Activated CD8-positive, alpha-beta memory T cell treated with anti-CD3 and anti-CD28 coated beads, Interleukin-2, amount 50 U/mL, for 24 hours (primary cell): ENCODE results near the gene TCERG1L.

Experiments
- DNase-seq: peaks from one replicate; pipeline ENCODE4 v3.0.0-alpha.2; 2020; ENCODE audit errors: extremely low read depth

The TCERG1L gene

DNA sequence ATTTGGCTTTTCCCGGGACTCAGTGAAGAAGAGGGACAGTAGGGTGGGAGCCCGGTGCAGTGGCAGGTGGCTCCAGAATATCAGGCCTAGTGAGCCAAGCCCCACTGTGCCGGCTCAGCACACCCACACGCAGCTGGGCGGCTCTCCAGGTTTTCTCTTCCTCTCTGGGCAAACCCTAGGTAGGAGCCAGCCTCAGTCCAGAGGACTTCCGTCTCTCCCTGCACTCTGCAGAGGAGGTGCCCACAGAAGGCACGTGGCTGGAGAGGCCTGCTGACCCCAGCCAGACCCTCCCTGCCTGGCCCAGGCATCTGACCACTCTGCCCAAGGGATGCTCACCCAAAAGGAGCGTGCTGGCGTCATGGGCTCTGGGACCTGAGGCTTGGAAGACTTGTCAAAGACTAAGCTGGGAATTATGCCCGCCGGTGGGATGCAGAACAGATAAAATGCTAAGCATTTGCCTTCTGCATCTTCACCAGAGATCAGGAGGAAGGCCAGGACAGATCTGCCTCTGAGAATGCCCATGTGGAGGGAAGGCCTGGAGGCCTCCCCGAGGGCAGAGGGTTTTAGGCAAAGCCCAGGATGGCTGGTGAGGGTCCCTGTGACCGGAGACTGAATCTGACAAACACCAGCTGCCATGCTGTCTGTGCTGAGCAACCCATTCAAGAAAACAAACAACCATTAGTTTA is 40.2 kb downstream of the TCERG1L start:
- DNase-seq: no peak

DNA sequence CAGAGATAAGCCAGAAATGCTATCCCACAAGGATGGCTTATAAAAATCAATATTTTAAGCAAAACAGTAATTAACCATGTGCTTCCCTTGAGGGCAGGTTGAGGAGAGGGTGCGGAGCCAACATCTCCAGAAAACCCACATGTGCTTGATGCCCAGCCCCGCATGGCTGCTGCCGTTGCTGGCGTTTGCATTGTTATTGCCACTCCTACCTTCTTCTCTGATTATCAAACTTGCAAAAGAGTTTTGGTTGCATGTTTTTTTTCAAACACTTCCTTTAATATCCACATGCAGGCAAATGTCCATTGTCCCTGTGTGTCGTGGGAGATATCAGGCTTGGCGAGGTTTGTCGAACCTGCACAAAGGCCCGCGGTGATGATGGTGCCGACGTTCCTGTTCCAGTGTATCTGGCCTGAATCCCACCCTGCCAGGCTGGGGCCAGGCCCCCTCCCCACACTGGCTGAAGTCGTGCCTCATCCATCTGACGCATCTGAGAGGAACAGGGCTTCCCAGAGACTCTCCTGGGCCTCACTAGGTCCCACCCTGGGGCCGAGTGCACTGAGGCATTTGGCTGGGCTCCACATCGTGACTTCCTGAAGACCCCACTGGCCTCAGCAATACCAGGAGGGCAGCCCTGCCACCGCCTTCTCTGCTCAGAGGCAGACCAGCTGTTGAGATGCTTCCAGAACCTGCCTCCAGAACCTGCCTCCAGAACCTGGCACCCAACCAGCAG is 40.9 kb downstream of the TCERG1L start:
- DNase-seq: no peak

DNA sequence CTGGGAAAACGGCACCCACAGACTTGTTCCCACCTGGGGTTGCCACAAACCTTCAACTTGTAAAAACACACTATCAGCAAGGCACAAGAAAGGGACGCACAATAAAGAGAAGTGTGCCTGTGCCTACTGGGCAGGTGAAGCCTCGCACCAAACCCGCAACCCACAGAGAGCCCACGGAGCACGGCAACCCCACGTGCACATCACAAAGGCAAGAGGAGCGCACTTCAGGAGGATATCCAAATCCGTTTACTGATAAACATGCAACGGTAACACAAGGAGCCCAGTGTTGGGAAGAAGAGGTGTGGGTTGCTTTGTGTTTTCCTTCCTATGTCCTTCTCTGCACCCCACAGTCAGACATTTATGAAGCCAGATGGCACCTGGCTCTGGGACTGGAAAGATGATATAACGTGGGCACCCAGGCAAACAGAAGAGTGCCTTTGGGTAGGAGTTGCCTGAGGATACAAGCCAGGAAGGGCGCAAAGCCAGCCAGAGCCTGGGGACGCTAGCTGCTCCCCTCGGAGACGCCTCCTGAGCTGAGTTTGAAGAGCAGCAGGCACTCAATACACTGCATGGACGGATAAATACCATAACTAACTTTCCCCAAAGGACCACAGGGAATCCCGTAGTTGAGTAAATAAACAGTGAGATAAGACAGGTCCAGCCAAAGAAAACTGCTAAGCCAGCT is 41.6 kb downstream of the TCERG1L start:
- no peak for DNase-seq

DNA sequence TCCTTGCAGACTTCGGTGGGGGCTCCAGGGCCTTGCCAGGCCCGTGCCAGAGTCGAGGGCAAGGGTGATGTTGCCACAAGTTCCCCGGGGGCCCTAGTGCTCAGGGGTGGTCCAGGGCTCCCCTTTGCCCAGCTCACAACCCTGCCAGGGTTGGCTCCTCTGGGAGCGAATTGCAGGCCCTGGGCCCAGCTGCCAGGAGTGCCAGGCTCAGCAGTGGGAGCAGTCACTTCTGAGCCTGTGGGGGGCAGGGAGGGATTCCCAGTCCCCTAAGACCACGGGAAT is 43.8 kb downstream of the TCERG1L start:
- DNase-seq: no peak

DNA sequence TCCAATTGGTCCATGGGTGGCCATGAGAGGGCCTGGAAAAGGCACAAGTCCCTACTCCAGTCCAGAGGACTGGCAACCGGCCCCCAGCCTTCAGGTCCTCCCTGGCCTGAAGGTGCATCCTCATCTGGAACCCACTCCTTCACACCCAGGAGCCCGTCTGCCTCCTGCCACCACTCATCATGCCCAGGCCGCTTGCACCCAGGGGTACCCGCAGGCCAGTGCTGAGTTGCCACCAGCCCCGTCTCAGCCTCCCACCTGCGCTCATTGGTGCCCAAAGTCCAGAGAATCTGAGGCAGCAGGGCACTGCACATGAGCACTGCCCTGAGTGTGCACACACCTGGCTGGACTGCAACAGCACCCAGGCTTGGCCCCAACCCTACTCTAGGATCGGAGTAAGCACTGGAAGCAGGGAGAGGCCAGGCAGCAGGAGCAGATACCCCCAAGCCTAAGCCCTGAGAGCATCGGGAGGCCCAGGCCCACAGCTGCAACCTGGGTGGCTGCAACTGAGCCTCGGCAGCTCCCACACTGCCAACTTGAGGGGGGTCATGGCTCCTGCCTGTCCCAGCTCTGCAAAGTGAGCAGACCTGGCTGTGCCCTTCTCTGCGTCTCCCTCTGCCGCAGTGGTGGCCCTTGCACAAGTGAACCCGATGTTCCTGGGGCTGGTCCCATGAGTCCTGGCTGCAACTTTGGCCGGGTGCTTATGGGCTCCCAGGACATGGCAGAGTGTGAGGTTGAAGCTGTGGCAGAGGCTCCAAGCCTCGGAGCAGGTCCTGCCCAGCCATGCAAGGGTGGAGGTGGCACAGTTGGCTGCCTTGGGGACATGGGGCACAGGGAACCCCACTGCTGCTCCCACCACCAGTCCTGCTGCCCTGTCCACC is 44.3 kb downstream of the TCERG1L start:
- DNase-seq: no peak

DNA sequence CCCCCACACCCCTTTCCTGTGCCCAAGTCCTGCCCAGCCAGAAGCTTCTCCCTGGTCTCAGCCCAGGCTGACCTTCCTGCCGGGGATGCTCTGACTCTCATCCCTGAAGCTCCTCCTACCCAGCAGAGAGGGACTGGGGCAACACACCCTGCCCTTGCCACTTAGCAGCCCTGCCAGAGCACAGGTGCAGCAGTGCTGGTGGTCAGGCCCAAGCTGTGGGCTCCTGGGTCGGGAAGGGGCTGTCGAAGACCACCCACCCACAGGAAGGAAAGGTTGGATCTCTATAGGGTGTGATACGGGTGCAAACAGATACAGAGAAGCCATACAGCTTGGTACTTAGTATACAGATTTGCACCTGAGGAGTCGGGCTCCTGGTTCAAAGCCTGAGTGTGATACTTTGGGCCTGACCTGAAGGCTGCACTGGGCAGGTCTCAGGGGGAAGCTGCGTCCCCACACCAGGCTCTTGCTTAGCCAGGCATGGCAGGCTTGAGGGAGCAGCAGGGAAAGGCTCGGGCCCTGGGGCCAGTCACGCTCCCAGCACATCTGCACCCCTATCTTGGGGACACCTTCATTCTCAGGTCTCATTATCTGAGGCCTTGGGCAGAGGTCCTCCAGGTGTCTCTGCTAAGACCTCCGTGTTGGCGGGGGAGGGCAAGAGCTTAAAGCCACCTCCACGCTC is 47.3 kb downstream of the TCERG1L start:
- DNase-seq: no peak

DNA sequence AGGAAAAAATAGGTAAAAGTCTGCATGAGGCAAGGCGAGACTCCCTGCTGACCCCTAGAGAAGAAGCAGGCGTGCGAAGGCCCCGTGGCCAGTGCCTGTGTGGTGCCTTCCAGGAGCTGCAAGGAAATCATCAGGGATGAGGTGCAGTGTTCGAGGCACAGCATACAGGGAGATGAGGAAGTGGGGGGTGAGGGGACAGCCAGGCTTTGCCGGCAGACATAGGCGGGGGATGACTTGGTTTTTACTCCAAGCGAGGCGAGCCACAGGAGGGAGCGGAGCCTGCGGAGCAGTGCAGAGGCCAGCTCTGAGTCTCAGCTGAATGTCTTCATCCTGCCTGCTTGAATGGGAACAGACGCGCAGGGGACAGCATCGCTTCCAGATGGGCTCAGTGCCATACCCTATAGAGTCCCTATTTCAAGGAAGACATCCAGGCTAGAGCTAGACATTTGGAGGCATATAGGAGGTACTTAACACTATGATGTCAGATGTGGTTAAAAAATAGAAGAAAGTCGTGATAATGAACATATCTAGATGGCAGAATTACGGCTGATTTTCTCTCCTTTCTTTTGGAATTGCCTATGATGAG is 49.5 kb downstream of the TCERG1L start:
- DNase-seq: no peak

DNA sequence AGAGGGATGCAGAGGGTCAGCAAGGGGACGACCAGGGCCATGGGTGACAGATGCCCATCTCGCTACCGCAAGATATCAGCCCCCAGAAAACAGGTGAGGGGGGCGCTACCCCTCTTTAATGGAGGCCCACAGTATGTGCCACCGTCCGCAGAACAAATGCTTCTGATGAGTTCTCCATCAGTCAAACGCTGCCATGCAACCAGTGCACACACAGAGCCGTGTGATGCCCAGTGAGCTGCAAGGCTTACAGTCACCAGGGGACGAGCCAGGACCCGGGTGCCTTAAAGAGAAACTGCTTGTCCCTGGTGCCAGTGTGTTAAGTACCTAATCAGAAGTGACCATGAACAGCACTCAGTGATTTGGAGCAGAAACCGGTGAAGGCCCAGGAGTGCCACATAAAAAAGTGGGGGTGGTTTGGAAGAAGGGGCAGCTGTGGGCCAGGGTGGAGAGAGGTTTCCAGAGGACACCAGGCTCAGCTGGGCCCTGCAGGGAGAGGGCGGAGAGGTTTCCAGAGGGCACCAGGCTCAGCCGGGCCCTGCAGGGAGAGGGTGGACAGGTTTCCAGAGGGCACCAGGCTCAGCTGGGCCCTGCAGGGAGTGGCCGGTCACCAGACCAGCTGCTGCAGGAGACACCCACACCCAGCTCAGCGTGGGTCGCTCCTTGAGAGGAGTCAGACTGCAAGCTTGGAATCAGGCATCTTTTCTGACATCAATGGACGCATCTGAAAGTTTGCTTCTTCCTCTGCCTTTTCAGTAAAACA is 50.9 kb downstream of the TCERG1L start:
- DNase-seq: no peak

DNA sequence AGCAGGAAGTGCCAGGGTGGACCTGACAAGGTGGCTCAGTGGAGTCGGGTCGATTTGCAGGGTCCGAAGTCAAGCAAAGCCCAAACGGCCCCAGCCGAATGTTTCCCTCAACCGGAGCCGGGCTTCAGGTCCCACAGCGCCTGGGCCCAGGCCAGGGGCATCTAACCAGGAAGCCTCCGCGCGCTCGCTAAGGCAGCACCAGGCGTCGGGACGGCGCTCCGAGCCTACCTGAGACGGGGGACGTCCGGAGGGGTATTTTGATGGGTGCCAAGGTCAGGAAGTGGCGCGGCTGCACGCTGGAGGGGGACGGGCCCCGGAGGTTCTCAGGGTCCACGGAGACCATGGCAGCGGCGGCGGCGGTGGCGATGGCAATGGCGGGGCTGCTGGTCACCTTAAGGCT is 51.5 kb downstream of the TCERG1L start:
- no peak for DNase-seq

DNA sequence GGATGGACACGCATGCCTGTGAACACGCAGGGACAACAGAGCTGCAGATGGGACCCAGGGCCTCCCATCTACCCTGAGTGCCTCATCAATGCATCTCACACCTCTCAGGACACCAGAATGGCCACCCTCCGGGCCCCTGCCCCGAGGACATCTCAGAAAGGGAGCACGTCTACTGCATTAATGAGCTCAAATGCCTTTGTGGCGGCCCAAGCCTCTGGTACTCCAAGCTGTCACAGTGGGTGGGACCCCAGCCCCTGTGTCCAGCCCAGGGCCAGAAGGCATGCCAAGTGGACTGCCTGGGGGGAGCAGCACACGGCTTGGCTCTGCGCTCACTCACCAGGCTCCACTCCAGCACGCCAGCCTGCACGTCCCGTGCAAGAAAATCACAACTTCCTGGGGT is 52.0 kb downstream of the TCERG1L start:
- no peak for DNase-seq

DNA sequence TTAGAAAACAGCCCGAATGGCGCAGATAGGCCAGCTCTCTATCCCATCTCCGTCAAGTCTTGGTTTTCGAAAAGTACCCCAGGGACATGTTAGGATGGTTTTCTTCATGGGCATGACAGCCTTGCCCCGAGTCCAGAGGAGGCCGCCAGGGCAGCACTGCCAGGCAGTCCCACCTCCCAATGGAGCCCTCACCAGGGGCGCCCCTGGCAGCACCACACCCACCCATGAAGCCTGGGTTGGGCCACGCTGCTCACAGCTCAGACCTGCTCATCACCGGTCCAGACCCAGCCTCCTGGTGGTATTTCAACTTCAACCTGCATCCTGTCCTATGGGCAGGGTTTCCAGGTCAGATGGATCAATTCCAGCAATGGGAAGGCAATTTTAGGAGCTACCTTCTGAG is 53.3 kb downstream of the TCERG1L start:
- no peak for DNase-seq

DNA sequence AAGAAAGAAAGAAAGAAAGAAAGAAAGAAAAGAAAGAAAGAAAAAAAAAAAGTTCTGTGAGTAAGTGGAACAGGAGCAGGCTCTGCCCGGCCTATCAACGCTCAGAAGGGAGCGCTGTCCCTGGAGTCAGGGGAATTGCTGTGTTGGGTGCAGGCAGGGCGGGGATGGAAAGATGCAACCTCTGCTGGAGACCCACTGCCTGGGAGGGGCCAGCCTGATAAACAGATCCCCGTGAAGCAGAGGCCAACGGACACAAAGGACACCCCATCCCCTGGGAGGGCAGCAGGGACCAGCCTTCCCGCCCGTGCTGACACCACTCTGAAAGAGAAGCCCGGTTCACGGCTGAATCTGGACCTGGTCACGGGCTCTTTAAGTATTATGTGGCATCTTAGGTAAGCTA is 54.5 kb downstream of the TCERG1L start:
- no peak for DNase-seq

DNA sequence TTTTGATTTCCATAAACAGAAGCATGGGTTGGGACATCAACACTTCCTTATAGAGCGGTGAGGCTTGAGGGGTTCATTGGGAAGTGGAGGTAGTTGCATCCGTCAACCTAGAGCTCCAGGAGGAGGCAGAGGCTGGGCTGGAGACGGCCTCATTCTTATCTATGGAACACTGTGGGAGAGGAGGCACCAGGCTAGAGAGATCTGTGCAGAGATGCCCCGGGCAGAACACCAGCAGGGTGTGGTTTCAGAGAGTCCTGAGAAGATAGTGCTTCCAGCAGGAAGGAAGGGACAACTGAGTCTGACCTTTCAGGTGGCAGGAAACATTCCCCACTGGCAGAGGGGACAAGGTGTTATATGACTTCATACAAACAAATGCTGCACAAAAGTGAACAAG is 56.7 kb downstream of the TCERG1L start:
- no peak for DNase-seq

DNA sequence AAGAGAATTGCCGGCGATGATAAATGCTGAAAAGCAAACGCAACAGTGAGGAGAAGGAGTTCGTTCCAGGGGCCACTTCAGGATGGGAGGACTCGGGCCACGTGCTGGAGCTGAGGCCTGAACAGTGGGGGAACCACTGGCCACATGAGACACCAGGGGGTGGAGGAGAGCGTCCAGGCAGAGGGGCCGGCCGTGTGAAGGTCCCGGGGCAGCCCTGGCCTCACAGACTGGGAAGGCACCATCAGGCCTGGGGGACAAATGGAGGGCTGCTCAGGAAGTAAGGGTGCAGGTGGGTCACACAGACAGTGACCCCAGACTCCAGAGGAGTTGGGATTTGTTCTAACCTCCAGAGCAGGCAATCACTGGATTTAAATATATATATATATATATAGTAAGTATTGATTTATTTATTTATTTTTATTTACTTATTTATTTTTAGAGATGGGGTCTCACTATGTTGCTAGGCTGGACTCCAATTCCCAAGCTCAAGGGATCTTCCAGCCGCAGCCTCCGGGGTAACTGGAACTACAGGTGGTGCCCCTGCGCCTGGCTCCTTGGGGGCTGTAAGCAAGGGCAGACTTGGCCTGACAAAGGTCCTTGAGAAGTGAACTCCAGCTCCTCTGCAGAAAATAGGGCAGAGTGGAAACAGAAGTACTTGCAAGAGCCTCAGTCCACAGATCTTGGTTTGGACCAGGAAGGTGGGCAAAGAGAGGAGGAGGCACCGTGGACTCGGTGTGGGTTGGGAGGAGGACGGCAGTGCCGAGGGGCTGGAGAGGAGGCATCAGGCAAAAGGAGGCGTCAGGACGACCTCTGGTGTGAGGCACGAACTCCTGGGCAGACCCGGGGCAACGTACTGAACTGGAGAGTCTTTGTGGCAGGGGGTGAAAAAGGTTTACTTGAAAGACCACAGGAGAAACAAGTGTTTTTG is 57.3 kb downstream of the TCERG1L start:
- DNase-seq: no peak

DNA sequence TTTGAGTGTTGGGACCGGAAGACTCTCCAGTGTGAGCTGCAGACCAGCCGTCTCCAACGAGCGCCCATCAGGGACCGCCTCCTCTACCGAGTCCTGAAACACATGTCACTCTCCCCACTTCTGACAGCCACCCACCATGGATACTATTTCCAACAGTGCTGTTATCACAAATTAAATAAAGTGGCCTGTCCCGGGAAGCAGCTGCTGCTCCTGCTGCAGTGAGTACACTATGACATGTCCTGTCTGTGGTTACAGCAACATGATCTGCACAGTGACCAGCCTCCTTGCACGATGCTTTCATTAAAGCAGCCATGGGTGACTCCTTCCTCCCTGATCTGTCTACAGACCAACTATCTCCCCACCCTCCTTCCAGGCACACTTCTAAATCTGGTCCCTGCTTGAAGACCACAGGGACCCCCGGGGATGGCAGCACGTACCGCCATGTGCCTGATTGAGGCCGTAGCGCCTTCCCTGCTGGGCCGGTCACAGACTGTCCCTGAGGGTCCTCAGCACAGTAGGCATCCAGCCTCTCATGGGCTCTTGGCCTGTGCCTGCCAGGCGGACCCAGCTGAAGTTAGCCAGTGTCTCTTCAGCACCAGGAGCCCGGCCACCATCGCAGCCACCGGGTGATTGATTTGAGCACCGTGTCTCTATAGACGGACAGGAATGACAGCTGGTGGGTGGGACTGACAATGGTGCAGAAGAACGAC is 58.8 kb downstream of the TCERG1L start:
- DNase-seq: no peak

DNA sequence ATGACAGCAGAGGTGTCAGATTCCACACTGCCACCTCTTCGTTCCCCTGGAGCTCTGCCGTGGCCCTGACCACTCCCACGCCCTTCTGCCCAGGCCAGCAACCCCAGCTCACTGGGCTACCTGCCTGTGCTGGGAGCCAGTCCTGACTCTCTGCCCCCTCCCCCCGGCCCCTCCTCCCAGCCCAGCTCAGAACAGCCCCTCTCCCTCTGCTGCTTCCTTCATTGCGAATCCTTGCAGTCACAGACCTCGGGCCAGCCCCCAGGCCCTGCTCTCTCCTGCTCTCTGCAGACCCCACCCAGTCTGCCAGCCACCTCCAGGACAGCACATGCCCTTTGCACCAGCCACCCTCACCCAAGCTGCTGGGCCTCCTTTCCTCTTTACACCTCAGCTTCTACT is 60.4 kb downstream of the TCERG1L start:
- no peak for DNase-seq

DNA sequence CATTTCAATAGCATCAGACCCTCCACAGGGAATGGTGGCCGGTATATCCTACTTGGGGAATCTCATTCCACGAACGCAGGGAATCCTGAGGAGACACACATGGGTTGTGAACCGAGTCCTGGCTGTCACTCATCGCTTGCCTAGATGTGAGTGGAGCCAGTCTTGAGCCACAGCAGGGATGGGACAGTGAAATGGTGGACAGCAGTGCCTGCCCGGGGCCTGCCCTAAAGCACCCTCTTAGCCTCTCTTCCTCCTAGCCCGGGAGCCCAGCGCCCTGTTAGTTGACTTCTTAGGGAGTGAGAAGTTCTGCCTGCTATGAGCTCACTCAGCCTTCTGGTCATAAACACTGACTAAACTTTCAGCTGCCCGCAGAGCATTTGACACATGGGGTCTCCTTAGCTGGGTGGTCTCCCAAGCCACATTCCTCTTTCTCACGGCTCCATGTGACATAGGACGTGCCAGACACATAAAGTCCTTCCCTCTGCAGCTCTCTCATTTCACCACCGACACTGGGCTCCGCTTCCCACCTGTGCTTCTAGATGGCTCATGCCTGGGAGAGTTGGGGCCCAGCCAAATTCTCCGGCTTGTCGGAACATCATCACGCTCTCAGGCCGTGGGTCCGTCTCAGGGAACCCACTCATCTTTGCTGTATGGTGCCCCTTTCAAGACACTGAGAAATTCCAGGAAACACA is 60.9 kb downstream of the TCERG1L start:
- DNase-seq: no peak

DNA sequence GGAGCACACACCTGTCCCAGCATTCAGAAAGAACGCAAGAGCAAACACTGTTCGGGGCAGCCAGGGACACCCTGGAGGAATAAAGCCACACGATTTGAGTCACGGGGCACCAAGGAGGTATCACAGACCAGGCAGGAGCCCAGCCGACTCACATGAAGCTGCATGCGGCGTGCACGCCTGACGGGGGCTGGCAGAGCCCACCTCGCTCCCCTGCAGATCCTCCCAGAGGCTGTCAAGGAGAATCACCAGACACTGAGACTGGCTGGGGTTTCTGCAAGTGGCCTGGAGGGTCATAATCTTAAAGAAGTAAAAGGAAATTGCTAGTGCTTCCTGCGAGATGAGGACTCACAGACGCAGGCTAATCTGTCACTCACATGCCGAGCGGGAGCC is 61.6 kb downstream of the TCERG1L start:
- DNase-seq: no peak
